VCaP (cell line): ENCODE data around the gene SIMC1.
A peak's percentile ranks its signal among the peaks of the same experiment; 100 is the strongest.

Source experiments
- H3K27ac ChIP-seq: fragments of 450-650 bp; 2 replicates; pipeline ENCODE4 v1.5.1; 2017
- CTCF ChIP-seq: fragments of 450-650 bp; conservative IDR thresholded peaks from 2 replicates; pipeline ENCODE4 v1.5.1; 2017; ENCODE audit warnings: mild to moderate bottlenecking, moderate library complexity

SIMC1 gene

GRCh38 chr5:176383961-176384360 is 145.7 kb downstream of the SIMC1 start:
- no peak for TF ChIP-seq CTCF

GRCh38 chr5:176384366-176384930 is 146.2 kb downstream of the SIMC1 start:
- H3K27ac ChIP-seq, result no peak overlapping the region
- no peak for TF ChIP-seq CTCF

More at GRCh38 chr5:176383961-176384360, 145.7 kb downstream of the SIMC1 start:
- H3K27ac ChIP-seq, result no peak overlapping the region

GRCh38 chr5:176384991-176385390 is 146.8 kb downstream of the SIMC1 start:
- no peak for TF ChIP-seq CTCF
- H3K27ac ChIP-seq, result no peak overlapping the region

- no peak for TF ChIP-seq CTCF
- H3K27ac ChIP-seq, result peak overlapping the region; percentile 94; the same call in 1 of the 2 replicates
Observed at GRCh38 chr5:176386491-176386890, 148.3 kb downstream of the SIMC1 start.

GRCh38 chr5:176387384-176387925 is 149.2 kb downstream of the SIMC1 start:
- H3K27ac ChIP-seq, result peak overlapping the region; percentile 94
- no peak for TF ChIP-seq CTCF

- TF ChIP-seq CTCF, result no peak
- peak overlapping the region; percentile 94 for H3K27ac ChIP-seq
Observed at GRCh38 chr5:176388003-176388443, 149.8 kb downstream of the SIMC1 start.

- TF ChIP-seq CTCF, result no peak
- H3K27ac ChIP-seq, result peak within 1 kb of the TSS; percentile 94
Observed at GRCh38 chr5:176388444-176389134, 150.4 kb downstream of the SIMC1 start, which contains the start of the genes HIGD2A and NOP16. HIGD2A (plus strand) TSS chr5:176388751; CDS start chr5:176388820, 69 bp downstream. NOP16 (minus strand) TSS chr5:176388598; CDS start chr5:176388539, 59 bp downstream.
